ENCODE results near the gene BACE2.
"Not testable (repeated sequence)": the region's sequence is repeated elsewhere in the genome, so short reads cannot be mapped to it uniquely, and the experiment has no call there.

Gene BACE2

DNA sequence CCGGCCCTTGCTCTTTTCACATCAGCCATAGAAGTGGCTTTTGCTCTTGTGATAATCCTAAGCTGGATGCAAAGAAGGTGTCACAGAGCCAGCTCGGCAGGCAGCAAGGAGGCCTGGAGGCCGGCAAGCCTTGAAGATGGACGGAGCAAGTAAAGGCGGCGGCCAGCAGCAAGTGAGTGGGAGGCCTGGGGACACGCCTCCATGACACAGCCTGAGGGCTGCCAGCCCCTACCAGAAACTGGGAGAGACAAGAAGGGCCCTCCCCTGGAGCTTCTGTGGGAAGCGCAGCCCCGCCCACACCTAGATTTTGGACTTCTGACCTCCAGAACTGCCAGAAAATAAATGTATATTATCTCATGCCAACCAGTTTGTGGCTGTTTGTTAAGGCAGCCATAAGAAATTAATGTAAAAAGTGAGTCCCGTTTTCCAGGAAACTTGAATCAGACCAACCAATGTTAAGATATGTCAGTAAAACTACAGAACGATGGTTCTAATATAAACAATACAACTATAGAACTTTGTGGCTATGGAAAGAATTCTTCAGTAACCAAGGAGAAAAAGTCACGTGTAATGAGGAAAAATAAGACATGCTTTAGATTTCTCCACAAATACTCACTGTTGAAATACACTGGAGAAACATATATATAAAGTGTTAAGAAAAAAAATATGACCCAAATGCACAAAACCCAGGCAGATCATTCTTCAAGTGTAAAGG lies 49.9 kb downstream of the BACE2 start:
- no peak for DNase-seq

DNA sequence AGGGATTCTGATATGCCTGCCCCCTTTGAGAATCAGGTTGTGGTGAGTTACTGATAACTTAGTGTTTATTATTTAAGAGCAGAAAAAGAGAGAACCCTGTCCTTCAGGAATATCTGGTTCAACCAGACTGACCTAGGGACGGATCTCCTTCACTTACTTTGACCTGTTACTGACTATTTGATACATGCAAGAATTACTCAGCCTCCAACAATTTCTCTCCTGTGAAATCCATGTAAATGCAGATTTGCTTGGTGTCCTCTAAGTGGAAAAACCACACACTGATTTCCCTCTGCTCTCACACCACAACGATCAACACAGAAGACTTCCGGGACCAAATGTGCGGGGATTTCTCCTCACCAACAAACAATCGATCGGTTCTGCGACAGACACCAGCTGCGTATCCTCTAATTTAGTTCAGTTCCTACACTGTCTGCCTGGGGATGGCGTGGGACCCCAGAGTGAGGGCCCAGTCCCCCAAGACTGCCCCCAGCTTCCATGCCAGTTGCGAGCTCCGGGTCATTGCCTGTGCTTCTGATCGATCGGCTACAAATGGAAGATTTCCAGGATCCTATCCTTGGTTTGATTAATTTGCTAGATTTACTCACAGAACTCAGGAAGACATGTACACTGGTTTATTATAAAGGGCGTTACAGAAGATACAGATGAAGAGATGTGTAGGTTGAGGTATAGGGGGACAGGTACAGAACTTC lies 51.7 kb downstream of the BACE2 start:
- no peak for DNase-seq

DNA sequence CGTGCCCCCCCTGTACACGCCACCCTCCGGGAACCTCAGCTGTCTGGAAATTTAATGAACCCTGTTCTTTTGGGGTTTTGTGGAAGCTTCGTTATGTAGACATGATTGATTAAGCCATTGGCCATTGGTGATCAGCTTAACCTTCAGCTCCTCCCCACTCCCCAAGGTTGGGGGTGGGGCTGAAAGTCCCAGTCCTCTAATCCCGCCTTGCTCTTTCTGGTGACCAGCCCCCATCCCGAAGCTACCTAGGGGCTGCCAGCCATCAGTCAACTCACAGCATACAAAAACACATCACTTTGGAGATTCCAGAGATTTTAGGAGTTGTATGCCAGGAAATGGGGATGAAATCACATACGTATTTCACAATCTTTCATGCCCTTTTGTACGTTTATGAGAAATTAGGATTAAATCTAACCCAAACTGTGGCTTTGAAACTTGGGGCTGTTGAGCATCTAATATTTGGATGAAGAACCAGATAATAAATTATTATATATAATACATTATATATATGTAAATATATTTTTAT lies 52.3 kb downstream of the BACE2 start:
- no peak for DNase-seq

DNA sequence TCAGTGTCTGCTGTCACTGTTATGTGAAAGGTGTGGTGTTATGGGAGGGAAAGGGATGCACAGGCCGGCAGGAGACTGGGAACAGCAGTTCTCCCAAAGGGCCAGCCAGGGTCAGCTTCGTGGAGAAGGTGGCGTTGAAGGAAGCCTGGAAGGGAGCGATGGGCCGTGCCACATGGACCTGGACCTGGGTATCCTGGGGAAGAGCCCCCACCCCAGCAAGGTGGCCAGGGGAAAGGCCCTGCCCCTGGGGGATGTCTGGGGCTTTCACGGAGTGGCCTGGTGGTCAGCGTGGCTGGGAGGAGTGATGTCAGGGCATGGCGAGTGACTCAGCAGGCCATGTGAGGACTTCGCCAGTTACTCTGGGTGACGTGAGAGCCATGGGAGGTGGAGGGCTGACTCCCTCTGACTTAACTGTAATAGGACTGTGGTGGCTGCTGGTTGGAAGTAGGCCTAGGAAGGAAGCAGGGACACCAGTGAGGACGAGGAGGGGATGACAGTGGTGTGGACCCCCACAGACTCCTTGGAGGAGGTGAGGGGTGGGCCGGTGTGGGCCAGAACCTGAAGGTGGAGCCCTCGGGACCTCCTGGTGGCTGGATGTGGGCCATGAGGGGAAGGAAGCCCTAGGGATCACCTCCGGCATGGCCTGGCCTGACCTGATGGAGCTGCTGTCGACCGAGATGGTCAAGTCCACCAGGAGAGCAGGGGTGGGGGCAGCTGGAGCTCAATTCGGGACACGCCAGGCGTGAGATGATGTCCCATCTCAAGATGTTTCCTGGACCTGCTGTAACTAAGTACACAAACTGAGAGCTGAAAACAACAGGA lies 54.5 kb downstream of the BACE2 start:
- no peak for DNase-seq

DNA sequence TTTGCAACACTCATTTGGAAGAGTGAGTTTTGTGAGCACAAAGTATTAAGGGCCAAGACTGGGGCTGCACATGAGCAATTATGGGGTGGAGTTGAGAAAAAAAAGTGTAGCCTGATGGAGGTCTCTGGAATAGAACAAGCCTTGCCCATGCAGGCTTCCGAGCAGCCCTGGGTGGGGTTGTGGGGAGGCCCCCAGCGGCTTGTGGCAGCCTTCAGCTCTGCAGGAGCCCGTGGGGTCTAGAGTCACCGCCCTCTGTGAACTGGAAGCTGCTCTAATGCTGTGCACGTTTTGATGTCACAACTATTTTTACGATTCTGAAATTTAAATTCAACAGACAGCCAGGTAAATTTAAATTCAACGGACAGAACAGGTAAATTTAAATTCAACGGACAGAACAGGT lies 58.9 kb downstream of the BACE2 start:
- no peak for DNase-seq

DNA sequence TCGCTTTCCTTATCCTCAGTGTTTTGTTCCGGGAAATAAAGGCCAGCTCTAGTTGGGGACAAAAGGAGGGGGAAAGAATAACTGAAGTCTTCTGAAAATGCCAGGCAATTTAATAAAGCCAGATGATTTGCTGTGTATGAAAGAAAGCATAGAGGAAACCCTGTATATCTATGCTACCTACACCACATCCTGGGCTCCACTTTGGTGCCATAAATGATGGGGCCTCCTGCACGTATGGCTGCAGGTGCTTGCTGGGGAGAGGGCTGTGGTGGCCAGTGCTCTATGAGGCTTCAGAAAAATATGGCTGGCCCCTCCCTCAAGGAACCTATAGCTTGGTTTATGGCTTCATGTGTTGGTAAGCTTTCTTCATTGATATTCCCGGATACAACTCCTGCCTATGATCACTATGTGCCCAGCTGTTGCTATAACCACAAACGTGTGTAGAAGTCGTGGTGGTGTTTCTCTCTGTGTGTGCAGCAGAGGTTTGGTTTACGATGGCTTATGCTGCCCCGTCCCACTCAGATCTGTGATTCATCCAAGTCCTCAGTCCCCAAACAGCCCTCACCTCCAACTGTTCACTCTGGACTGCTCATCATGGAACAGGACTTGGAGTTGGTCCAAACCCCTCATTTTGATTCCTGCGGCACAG lies 59.5 kb downstream of the BACE2 start:
- no peak for DNase-seq

DNA sequence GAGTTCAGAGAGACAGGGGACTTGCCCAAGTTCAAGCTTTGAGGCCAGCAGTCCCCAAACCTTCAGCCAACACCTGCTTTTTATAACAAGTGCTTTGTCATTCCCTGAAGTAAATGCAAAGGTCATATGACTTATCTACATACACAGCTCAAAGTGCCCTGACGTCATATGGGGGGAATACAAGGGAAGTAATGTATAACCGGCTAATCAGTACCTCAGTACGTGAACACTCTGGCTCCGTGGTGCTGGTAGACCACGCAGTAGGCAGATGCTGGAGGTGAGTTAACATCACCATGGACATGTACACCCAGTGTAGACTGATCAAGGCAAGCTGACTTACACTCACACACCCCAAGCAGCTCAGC lies 60.0 kb downstream of the BACE2 start:
- no peak for DNase-seq

DNA sequence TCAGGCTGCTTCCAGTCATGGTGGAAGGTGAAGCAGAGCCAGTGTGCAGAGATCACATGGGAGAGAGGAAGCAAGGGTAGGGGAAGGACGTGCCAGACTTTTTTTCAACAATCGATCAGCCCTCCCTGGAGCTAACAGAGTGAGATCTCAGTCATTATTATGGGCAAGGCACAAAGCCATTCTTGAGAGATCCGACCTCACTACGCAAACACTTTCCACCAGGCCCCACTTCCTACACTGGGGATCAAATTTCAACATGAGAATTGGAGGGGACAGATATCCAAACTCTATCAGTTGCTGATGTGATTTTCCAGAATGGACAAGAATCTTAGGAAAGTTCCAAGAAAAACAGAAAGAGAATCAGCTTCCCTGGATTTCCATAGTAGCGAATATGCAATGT lies 60.5 kb downstream of the BACE2 start:
- no peak for DNase-seq

DNA sequence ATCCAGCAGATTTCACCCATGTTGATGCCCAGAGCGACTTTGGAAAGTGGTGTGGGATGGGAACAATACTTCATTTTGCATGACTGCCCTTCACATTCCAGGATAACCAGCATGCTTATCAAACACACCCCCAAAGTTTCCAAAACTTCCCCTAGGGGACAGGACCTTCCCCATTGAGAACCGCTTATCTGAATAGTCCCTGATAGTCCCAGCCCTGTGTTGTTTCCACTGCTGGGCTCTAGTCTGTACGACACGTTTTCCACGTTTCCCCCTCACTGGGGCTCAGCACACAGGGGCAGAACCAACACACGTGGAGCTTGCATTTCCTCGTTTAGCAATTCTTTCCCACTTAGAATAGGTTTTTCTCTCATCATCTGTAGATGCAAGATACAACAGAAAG lies 61.0 kb downstream of the BACE2 start:
- no peak for DNase-seq

DNA sequence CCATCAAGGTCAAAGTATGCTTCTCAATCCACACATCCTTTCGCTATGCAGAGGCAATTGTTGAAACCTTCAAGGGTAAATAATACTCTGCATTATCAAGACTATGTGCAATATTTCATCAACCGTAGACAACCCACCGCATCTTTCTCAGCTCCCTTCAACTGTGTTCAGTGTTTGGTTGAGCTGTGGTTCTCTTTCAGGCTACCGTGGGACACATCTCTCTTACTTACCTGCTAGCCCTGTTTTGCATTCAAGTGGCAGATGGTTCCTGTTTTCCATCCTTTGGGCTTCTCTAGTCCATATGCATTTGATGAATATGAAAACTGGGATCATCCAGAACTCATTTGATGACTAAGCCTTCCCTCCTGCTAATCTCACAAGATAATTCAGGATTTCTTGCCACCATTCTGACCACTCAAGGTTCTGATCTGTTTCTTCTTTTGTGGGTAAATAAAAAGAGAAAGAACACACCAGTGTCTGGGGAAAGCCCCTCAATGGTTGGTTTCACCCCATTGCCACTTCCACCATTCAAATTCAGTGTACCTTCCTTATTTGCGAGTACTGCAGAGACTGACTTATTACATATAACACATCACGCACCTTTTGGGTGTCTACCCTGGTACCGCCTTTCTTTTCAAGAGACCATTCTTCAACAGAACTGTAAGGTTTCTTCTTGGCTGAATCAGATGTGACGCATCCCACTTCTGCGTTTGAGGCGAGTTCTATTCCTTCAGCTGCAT lies 61.7 kb downstream of the BACE2 start:
- DNase-seq: no peak

DNA sequence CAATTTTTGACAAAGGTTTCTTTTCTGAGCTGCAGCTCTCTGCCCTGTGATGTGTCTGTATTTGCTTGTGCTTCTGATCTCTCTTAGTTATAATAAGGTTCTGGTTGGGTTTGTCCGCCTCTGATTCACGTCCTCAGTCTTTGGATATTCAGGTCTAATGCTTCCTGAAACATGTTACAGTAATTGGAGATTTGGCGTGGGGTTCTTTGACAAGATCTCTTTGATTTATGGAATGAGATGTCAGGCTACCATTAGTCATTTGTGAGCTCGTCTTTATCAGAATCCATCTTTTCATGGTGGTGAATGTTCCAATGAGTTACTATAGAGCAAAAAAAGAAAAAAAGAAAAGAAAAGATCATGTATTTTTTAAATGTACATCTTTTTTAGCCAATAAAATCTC lies 62.5 kb downstream of the BACE2 start:
- no peak for DNase-seq

DNA sequence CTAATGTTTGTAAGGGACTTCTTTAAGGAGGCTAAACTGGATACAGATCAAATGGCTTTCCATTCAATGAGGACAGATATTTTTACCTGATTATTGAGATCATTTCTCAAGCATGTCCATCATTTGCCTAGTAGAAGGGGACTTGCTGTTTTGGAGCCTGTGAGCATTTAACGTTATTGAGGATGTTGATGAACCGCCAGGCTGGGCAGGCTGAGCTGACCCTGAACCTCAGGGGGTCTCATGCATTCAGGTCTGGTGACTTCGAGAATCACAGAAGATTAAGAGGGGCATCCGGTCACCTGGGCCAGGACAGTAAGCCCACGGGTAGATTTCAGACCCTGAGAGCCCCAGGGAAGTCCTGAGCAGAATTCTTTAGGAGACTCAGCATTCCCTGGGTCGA lies 63.1 kb downstream of the BACE2 start:
- no peak for DNase-seq

DNA sequence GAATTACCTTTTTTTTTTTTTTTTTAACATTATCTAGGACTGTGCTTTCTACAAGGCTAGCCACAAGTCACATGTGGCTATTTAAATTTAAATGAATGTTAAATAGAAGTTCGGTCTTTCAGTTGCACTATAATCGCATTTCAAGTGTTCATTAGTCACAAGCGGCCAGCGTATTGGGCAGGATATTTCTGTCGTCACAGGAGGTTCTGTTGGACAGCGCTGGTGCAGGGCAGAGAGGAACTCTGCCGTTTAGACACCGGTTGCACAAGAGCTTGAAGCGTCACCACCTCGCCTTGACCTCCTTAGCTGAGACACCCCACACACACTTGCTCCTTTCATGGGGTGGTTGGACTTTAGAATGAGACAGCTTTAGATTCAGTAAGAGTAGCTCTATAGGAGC lies 64.1 kb downstream of the BACE2 start:
- DNase-seq: no peak

DNA sequence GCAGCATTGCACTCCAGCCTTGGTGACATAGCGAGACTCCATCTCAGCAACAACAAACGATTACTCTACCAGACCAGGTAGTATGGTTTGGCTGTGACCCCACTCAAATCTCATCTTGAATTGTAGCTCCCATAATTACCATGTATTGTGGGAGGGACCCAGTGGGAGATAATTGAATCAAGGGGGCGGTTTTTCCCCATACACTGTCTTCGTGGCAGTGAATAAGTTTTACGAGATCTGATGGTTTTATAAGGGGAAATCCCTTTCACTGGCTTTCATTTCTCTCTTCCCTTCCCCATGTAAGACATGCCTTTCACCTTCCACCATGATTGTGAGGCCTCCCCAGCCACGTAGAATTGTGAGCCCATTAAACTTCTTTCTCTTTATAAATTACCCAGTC lies 66.0 kb downstream of the BACE2 start:
- DNase-seq: no peak

DNA sequence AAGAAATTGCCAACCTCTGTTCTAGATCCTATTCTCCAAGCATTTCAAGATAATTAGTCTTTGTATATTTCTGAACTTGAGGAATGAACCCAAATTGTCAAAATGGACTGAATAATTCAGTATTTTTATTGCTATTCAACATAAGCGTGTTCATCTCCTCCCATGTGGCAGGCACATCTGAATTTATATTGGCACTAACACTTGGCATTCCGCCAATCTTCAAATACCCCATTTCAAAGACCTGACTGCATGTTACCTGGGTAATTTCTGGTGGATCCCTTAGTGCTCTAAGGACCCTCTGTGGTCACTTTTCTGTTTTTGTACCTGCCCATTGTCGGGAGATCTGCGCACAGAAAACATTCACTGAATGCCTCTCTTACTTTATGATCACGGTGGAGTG lies 66.6 kb downstream of the BACE2 start:
- no peak for DNase-seq

DNA sequence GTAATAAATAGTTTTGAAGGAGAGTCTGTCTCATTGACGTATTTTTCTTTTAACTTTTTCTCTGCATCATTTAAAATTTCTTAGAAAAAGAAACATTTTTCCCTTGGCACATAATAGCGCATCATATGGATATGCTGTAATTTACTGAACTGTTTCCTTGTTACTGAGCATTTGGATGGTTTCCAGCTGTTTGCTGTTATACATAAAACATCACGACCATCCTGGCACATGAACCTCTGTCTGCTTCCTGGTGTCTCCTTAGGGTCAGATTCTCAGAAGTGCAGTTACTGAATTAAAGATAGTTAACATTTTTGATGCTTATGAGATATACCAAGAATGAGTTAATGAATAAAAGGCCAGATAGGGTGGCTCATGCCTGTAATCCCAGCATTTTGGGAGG lies 67.2 kb downstream of the BACE2 start:
- no peak for DNase-seq

DNA sequence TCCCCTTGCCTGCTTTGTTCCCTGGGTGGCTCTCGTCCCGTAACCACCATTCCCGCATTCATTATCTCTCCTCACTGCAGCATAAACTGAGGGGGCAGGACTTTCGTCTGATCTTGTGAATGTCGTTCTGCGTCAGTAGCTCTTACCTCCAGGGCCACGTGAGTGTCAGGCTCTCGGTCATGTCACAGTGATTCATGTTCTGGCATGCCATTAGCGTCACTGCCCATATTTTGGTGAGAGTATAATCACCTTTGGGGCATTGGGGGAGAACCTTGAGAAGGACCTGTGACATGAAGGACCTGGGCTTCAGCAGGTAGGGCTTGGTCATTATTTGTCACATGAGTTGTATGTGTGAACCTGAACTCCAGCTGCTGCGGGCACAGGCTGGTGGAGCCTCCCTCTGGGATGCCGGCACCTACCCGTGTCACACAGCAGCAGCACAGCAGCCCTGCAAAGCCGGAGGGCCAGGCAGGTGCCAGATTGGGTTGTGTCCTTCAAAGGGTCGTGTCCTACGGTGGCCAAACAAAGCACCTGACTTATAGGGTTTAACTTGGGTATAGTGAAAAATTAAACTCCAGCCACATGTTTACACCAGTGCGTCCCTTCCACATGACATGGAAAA lies 68.5 kb downstream of the BACE2 start:
- no peak for DNase-seq

DNA sequence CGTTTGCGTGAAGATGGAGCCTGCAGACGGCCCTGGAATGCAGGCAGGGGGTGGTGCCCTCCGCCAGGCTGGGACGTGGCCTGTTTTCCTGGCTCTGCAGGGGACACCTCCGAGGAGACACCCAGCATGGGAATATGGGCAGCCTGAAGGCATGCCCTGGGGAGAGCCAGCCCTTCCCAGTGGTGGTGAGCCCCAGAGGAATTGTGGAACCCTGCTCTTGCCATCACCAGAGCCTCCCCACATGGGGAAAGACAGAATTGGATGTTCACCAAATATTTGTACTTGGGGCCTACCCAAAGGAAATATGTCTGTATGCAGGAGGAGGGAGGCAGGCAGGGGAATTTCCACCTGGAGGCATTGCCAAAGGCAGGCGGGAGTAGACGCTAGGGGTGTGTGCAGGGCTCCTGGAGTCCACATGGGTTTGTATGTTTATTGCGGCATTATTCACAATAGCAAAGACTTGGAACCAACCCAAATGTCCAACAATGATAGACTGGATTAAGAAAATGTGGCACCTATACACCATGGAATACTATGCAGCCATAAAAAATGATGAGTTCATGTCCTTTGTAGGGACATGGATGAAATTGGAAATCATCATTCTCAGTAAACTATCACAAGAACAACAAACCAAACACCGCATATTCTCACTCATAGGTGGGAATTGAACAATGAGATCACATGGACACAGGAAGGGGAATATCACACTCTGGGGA lies 70.3 kb downstream of the BACE2 start:
- not testable (repeated sequence) for DNase-seq

DNA sequence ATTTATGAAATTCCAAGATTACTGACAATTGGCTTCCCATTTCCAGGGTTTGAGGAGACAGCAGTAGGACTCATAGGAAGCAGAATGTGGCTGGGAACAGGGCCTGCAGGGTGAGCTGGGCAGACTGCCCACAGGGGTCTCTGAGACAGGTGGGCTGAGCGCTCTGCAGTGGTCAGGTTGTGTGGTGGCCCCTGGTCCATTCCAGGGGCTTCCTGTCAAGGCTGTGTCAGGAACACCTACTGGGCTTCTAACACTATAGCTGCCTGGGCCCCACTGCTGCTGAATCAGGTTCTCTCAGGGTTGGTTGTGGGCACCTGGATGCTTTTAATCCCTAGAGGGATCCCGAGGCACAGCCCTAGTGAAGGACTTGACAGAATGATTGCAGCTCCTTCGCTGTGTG lies 72.1 kb downstream of the BACE2 start:
- DNase-seq: no peak

DNA sequence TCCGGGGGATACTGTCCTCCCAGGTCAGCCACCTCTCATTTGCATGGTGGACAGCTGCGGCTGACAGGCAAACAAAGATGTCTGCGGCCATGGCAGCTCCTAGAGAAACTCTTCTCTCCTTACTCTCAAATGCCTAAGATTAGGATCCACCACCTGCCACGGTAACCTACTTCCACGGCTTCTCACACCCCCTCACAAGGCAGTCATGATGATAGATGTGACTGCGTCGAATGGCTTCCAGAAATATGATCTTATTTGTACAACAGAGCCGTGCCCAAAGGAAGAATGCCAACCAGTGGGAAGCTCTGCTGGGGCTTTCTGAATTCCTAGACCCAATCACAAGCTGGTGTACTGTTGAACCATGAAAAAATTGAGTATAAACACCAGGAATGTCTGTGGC lies 73.4 kb downstream of the BACE2 start:
- DNase-seq: no peak

DNA sequence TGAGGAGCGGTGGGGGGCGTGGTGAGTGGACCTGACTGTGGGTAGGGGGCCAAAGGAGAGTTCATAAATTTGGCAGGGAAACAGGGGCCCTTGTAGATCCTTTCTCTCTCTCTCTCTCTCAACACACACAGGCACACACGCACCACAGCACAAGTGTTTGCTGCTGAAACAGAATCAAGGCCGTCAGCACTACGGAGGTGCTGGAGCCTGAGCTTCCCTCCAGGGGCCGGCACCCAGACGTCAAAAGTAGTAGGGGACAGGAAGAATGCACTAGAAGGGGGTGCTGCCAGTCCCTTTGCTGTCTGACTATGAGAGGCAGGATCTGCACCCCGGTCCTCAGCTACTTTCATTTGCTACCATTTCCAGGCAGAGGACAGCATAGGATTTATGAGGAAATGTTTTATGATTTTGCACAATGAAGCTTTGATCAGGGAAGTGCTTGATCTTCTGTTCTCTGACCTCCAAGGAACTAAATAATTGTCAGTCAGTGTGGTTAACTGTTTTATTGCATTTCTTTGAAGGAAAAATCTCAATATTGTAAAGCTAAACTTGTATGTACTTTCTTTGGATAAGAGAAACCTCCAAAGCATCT lies 74.4 kb downstream of the BACE2 start:
- no peak for DNase-seq
